A673 (cell line): Measurements from ENCODE around the gene THBS1. TPM values are rescaled to one million over a fixed set of nuclear protein-coding genes. Genes with fewer than 3 reads are reported as not detected.

Experiments used
- BruUV-seq: library from RNA; stranded (reverse); fragments of 400-500 nt; replicated peaks from 2 replicates; lab custom pipeline; 2021; lab: Mats Ljungman, UMichigan
- CTCF ChIA-PET: fragments of 300-600 bp; sonication (Branson Sonifier 250); formaldehyde crosslinking; loops from one replicate; lab custom pipeline; 2022; ENCODE audit warnings: antibody characterized with exemption; lab: Charles Lee
- POLR2A ChIA-PET: fragments of 300-600 bp; sonication (Branson Sonifier 250); formaldehyde crosslinking; loops from one replicate; lab custom pipeline; 2022; ENCODE audit warnings: antibody characterized with exemption; ENCODE audit not compliant: low non-redundant PET; lab: Charles Lee
- DNase-seq: peaks from one replicate; pipeline ENCODE4 v3.0.0-alpha.2; 2015; ENCODE audit warnings: low spot score
- H3K27ac ChIP-seq: fragments of 200-600 bp; sonication (generic); 2 replicates; pipeline ENCODE4 v1.5.1; 2016; ENCODE audit warnings: mixed run types, low read depth, mild to moderate bottlenecking, mixed read lengths, antibody characterized with exemption, low read length; ENCODE audit not compliant: poor library complexity, severe bottlenecking
- H3K27me3 ChIP-seq: fragments of 200-600 bp; sonication (generic); replicated peaks from 2 replicates; pipeline ENCODE4 v1.6.1; 2017; ENCODE audit warnings: mixed run types, low read depth, mild to moderate bottlenecking, mixed read lengths, antibody characterized with exemption, low read length; ENCODE audit not compliant: insufficient read depth, poor library complexity
- H3K36me3 ChIP-seq: fragments of 200-600 bp; sonication (generic); 2 replicates; pipeline ENCODE4 v1.6.1; 2016; ENCODE audit warnings: mixed run types, mild to moderate bottlenecking, mixed read lengths, antibody characterized with exemption, low read length; ENCODE audit not compliant: insufficient read depth, poor library complexity, severe bottlenecking
- H3K4me1 ChIP-seq: fragments of 200-600 bp; sonication (generic); 2 replicates; pipeline ENCODE4 v1.6.1; 2017; ENCODE audit warnings: mixed run types, mild to moderate bottlenecking, mixed read lengths, antibody characterized with exemption, low read length; ENCODE audit not compliant: insufficient read depth, poor library complexity, severe bottlenecking
- H3K4me3 ChIP-seq: fragments of 200-600 bp; sonication (generic); 2 replicates; pipeline ENCODE4 v1.5.1; 2016; ENCODE audit warnings: low read depth, mixed run types, mild to moderate bottlenecking, mixed read lengths, low read length; ENCODE audit not compliant: poor library complexity, severe bottlenecking
- H3K9me3 ChIP-seq: fragments of 200-600 bp; sonication (generic); 2 replicates; pipeline ENCODE4 v1.6.1; 2016; ENCODE audit warnings: mixed run types, low read depth, mild to moderate bottlenecking, mixed read lengths, antibody characterized with exemption, low read length; ENCODE audit not compliant: poor library complexity, severe bottlenecking
- CTCF ChIP-seq: fragments of 300-800, 200-600 bp; sonication (generic); conservative IDR thresholded peaks from 2 replicates; pipeline ENCODE4 v1.5.1; 2017; ENCODE audit warnings: low read depth, mild to moderate bottlenecking, antibody characterized with exemption, low read length, moderate library complexity, mixed read lengths
- EZH2 ChIP-seq: fragments of 200-600 bp; sonication (generic); IDR thresholded peaks from 2 replicates; pipeline ENCODE4 v1.6.1; 2017; ENCODE audit warnings: borderline replicate concordance, low read depth, mild to moderate bottlenecking, mixed read lengths, antibody characterized with exemption, low read length; ENCODE audit not compliant: poor library complexity, severe bottlenecking
- intact Hi-C: fragments of 100-400 bp; cut with micrococcal nuclease; formaldehyde crosslinking; loops from one replicate; pipeline ENCODE4 v1.10.0; 2022; ENCODE audit not compliant: unreplicated experiment
- total RNA-seq: library from RNA; stranded (reverse); gene quantifications from 2 replicates; pipeline ENCODE4 v1.2.3, GENCODE V29; 2021

Gene THBS1
- total RNA-seq, 1 experiment from 2014 or later = 0.80 TPM

- no TSS peak for BruUV-seq
- POLR2A ChIA-PET = no interaction called here
- H3K9me3 ChIP-seq = no peaks in the 10 kb centered on the region
- no peak for DNase-seq
- H3K4me3 ChIP-seq = no peak overlapping the region
- CTCF ChIA-PET = no interaction called here
- H3K27ac ChIP-seq = no peak overlapping the region
- no peak for TF ChIP-seq CTCF
- no peak for TF ChIP-seq EZH2
- peaks cover 10% of the 10 kb centered on the region for H3K4me1 ChIP-seq
- H3K36me3 ChIP-seq = no peaks in the 10 kb centered on the region
- H3K27me3 ChIP-seq = no peaks in the 10 kb centered on the region
- intact Hi-C loops = no loop called here
Observed at GRCh38 chr15:39638041-39638440, 57.2 kb downstream of the THBS1 start.

- Histone ChIP-seq H3K9me3 (no peaks in the 10 kb centered on the region), H3K27me3 (no peaks in the 10 kb centered on the region), H3K4me1 (peaks cover 10% of the 10 kb centered on the region), H3K27ac (no peak overlapping the region), H3K36me3 (no peaks in the 10 kb centered on the region), H3K4me3 (no peak overlapping the region)
- no peak for TF ChIP-seq EZH2
- no peak for TF ChIP-seq CTCF
- BruUV-seq = no TSS peak
- intact Hi-C loops = no loop called here
- DNase-seq = no peak
- CTCF ChIA-PET = no interaction called here
- POLR2A ChIA-PET = no interaction called here
Observed at GRCh38 chr15:39639037-39639436, 58.2 kb downstream of the THBS1 start.

GRCh38 chr15:39640665-39641064, 59.8 kb downstream of the THBS1 start:
- no peak overlapping the region for H3K4me3 ChIP-seq
- no peaks in the 10 kb centered on the region for H3K27me3 ChIP-seq
- no peaks in the 10 kb centered on the region for H3K9me3 ChIP-seq
- ChIA-PET CTCF (no interaction called here), POLR2A (no interaction called here)
- intact Hi-C loops = no loop called here
- peaks cover 10% of the 10 kb centered on the region for H3K4me1 ChIP-seq
- H3K27ac ChIP-seq = no peak overlapping the region
- BruUV-seq = no TSS peak
- DNase-seq = no peak
- no peaks in the 10 kb centered on the region for H3K36me3 ChIP-seq
- no peak for TF ChIP-seq EZH2
- TF ChIP-seq CTCF = no peak
